HG03039 (cell line): ENCODE measurements around the gene APBB2.

Experiments
- ATAC-seq: cut with Tn5 transposase; IDR thresholded peaks from one replicate; pipeline ENCODE4 v1.9.1; 2021; ENCODE audit warnings: mild to moderate bottlenecking, moderate library complexity; ENCODE audit not compliant: unreplicated experiment

The APBB2 gene

DNA sequence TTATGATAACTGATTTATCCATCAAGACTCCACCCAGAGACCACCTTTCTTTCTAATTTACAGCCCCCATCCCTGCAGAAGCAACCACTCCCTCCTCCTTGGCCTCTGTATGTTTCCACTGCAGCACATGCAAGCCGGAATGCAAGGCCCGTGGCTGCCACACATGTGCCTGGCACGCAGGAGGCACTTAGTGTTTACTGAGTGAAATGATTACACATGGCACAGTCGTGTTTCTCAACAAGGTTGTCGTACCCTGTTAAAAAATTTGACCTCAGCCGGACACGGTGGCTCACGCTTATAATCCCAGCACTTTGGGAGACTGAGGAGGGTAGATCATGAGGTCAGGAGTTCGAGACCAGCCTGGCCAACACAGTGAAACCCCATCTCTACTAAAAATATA lies 104.3 kb downstream of the APBB2 start:
- ATAC-seq = no peak

DNA sequence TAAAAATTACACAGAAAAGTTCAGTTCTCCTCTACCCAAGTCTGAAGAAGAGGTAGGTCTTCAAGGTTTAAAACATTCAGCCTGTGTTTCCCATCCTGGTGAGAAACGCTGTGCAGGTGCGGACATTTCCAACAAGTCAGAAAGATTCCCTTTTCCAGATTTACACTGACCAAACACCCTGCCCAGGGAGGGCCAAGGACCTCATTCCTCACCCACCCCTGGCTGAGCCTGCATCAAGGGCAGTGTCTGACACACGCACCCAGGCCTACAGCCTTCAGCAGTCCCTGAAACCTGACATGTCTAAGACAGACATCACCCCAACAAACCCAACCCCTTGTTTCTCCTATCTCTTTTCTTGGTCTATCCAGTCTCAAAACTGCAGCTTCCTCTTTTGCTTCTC lies 105.9 kb downstream of the APBB2 start:
- ATAC-seq = no peak

DNA sequence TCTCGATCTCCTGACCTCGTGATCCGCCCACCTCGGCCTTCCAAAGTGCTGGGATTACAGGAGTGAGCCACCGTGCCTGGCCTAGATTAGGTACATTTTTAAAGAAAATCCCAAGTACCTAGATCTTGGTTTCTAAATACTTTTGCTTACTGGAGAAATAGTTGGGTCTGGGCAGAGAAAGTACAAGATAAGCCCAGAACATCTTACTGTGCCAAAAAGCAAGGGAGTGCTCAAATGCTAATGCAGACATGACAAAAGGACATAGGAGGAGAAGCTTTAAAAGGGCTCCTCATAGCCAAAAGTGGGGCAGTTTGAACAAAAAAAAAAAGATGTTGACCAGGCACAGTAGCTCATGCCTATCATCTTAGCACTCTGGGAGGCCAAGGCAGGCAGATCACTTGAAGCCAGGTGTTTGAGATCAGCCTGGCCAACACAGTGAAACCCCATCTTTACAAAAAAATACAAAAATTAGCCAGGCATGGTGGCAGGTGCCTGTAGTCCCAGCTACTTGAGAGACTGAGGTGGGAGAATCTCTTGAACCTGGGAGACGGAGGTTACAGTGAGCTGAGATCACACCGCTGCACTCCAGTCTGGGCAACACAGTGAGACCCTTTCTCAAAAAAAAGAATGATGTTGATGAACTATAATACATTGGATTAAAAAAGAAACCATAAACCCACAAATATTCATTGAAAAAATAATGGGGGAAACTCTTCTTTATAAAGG lies 107.5 kb downstream of the APBB2 start:
- no peak for ATAC-seq

DNA sequence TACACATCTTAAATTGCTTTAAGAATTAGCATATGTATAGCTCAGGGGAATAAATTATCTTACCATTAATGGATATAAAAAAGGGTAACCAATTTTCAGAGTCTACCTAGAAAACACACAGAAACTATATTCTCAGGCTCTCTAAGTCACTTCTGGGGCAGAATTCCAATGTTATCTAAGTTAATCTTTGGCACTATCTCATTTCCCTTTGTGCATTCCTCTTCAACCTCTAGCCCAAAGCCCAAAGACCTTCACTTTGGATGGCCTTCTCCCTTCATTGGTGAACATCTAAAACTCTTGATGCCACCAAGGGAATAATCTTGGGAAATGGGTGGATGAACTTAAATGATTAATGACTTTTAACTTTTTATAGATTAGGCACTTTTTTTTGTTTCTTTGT lies 108.3 kb downstream of the APBB2 start:
- no peak for ATAC-seq

DNA sequence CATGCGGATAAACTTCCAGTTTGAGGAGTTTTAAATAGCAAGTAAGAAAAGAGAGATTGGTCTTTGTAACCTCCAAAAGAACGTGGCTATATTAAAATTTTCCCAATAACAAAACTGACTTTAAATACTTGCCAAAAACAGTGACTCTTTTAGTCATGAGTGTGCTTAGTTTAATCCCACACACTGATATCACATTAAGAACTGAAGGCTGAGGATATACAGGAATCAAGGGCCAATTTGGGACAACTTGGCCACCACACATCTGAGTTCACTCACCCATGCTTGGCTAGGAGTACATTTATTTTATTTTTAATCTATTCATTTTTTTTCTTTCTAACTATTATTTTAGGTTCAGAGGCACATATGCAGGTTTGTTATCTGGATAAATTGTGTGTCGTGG lies 110.2 kb downstream of the APBB2 start:
- no peak for ATAC-seq

DNA sequence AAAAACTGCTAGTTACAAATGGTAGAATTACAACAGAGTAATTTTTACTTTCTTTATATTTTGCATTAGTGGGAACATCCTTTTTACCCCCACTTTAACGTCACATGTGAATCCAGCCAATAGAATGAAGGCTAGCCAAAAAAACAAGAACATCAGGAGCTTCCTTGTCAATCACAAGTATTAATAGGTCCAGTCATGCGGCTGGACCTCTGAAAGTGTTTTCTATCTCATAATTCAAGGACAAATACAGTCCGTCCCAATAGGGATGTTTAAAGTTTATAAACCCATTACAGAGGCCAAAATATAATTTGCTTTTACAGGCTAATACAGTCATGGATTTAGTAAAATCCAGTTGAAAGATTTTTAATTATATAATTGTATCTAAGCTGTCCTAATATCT lies 110.7 kb downstream of the APBB2 start:
- no peak for ATAC-seq

DNA sequence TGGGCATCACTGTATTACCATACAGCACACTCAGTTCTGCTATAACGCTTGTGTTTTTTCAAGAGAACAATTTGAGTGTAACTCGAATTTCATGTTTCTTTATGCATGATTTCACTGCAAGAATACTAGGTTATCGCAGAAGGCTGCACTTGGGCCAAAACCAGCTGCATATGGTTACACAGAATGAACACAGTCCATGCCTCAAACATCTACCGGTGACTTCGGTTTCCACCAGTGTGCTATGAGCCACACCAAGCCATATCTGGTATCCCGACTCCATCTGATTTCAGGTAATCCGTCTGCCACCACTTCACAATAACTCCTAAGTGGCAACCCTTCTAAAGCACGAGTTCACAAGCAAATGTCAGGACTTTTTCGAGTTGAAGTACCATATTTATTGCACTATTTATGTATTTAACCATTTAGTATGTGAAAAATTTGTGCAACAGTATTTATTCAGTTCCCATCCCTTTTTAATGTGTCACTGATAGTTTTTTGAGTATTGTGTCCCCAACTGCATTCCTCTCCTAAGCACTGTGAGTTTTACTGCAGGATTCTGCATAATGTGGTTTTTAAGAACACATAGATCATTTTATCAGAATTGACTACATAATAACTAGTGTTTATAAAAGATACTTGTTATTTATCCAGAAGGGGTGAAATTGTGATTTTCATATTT lies 111.8 kb downstream of the APBB2 start:
- no peak for ATAC-seq

DNA sequence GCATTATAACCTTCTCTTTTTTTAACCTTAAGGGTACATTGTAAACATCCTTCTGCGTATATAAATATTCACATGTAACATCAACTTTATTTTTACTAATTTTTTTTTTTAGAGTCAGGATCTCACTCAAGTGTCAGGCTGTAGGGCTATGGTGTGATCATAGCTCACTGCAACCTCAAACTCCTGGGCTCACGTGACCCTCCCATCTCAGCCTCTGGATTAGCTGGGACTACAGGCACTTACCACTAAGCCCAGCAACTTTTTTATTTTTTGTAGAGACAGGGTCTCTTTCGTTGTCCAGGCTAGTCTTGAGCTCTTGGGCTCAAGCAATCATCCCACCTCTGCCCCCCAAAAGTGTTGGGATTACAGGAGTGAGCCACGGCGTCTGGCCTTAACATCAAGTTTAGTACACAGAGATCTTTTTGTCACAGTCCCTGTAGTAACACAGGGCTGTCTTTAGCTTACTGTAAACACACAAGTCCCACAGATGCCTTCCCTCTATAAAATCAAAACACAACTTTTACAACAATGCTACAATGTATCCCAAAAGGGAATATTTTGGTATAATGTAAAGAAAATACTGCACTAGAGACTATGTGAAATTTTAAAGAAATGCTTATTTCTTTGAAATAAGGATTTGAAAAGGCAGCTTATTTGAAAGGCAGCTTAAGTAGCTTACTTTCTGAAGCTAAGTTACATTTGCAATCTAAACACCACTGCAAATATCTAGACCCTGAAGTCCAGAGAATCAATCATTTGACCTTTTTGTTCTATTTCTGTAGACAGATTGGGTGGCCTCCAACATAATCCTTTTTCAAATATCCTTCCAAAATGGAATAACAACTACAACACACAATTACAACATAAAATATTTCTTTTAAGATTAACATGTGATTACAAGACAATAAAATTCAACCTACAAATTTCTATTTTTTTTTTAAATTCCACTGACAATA lies 116.0 kb downstream of the APBB2 start:
- ATAC-seq = no peak

DNA sequence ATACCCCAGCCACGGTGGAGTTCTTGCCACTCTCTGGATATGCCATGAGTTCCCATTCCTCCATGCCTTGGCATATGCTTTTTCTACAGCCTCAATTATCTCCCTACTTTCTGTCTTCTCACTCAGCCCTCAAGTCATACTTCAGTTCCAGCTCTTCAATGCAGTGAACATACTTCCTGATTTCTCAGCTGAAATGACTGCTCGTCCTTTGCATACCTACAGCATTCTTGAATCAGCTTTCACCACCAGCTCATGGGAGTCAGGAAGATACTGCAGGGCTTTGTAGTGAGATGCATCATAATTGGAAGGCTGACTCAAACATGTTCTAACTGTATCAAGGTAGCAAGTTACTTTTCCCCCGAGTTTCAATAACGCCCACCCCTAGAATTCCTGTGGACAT lies 118.4 kb downstream of the APBB2 start:
- ATAC-seq = peak; percentile 62

DNA sequence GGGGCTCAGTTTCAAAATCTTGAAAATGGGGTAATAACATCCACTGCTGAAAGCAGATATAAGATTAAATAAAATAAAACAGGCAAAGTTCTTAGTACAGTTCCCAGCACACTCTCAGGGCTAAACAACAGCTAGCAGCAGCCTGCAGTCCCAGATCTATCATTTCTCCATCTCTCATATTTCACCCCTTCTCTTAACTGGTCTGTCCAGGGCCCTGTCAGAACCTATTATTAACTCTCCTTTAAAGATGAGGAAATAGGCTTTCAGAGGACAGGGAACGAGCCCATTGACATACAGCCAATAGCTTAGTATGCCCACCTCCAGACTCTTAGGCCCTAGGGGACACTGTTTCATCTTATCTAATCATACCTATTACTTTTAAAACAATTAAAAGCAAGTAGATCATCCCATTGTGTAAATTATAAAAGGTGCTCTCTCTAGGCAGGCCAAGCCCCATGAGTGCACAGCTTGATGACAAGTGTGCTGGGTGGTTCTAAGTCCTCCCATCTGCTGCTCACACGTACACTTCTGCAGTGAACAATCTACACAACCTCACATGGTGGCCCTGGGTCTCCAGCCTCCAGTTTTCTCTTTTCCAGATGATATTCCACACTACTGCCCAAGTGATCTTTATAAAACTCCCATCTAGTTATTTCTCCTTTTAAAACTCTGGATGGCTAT lies 119.0 kb downstream of the APBB2 start:
- ATAC-seq = no peak

DNA sequence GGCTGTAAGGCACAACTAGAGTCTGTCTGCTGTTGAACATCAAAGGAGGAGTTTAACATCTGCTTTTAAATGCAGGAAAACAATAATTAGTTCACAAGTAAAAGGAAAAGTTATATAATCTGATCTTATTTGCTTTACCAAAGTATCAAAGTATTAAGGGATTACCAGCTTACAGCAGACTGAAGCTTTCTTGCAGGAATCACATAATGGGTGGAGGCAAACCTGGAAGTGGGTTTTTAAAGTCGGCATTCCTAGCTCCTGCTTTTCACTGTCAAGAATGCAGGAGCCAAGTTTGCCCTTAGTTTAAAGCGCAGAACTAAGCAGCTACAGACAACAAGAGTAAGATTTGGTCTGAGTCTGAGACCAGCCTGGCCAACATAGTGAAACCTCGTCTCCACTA lies 122.2 kb downstream of the APBB2 start:
- no peak for ATAC-seq

DNA sequence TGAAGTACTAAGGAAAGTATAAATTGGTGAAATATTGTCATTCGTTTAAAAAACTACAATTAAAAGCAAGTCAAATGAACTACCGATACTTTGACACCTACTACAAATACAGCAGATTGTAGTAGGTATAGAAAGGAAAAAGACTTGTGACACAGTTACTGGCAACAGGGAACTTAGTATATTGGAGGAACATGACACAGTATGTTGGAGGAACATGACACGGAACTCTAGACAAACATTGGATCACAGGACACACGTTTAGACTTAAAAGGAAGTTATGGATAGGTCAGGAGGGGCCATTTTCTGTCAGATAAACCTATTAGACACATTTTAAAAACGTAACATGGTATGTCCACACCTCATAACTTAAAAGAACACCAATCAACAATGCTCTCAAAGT lies 132.5 kb downstream of the APBB2 start:
- ATAC-seq = no peak

DNA sequence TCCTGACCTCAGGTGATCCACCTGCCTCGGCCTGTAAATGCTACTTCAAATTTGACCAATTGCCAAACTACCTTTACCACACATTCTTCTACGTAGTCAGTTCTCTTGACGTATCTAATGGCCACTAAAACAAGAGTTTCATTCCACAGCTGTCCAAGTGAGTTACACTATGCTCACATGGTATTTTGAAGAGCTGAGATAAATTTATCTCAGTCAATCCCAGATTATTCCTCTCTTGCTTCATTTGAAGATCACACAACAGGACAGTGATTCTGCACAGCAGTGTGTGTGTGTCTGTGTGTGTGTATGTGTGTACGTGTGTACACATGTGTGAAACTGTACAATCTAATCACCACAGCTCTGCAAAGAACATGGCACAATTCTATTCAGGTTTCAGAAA lies 133.4 kb downstream of the APBB2 start:
- ATAC-seq = no peak

DNA sequence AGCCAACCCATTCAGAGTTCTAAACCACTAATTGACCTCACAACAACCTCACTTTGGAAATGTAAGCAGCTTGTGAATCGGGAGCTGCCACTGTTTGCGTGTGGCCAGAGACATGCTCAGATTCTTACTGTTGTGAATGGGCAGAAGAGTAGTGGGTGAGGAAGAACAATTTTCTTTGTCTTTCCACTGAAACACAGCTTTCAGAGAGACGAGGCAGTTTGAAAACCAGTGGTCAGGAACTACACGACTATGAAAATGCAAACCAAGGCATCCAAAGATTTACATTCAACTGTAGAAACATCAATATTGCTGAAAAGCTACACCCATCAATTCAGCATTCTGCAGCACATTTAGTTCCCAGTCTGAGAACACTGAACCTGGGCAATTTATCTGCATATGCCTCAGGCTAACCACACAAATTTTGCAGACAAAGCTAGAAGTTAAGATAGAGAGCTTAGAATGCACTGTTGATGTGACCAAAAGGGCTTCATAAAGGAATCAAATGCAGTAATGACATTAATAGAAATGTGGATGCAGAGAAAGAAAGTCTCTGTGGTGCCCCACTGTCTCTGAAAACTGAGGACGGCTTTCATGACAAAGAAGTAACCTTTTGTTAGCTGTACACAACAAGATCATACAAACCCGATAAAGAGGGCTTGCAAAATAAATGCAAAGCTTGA lies 134.3 kb downstream of the APBB2 start:
- no peak for ATAC-seq

DNA sequence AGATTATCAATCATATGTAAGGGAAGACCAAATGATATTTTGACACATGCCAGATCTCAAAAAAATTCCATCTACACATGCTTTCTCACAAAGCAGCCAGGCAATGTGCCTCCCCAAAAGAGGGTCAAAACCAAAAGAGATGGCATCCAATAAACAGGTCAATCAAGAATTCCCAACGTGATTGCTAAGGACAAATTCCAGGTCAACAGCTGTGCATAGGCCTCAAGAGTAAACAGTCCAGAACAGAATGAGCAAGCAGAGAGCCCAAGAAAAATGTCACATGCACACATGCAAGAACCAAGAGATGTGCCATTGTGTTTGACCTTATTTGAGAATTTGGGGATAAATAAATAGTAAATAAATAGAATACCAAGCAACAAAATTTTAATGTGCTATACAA lies 136.7 kb downstream of the APBB2 start:
- no peak for ATAC-seq

DNA sequence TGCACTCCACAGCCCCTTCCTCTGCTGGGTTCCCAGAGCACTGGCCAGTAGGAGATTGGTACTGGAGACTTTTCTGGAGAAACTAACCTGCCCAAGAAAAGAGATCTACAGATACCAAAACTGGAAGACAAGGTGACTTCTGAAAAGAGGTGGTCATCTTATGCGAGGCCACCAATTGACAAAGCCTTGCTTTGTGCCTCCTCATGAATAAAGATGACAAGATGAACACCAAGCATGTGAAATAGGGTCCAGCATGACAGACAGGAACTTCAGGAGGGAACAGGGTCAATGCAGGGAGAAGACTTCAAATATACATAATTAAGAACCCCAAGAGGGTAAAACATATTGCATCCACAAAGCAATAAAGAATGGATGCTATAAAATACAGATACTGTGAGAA lies 137.9 kb downstream of the APBB2 start:
- no peak for ATAC-seq

DNA sequence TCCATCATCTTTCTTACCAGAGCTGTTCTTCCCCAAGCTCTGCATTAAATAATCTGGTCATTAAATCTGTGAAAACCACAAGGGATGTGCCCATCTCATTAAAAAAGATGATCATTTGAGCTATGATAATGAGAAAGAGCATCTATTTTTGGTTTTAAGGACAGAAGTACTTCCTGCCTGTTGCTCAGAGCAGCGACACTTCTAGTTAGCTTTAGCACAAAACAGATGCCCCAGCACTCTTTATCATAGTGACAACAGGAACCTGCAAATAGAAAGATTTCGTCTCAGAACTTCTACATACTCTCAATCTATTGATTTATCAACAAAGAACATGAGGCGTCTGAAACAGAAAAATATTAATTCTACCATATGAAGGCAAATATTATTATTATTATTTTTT lies 140.1 kb downstream of the APBB2 start:
- no peak for ATAC-seq

DNA sequence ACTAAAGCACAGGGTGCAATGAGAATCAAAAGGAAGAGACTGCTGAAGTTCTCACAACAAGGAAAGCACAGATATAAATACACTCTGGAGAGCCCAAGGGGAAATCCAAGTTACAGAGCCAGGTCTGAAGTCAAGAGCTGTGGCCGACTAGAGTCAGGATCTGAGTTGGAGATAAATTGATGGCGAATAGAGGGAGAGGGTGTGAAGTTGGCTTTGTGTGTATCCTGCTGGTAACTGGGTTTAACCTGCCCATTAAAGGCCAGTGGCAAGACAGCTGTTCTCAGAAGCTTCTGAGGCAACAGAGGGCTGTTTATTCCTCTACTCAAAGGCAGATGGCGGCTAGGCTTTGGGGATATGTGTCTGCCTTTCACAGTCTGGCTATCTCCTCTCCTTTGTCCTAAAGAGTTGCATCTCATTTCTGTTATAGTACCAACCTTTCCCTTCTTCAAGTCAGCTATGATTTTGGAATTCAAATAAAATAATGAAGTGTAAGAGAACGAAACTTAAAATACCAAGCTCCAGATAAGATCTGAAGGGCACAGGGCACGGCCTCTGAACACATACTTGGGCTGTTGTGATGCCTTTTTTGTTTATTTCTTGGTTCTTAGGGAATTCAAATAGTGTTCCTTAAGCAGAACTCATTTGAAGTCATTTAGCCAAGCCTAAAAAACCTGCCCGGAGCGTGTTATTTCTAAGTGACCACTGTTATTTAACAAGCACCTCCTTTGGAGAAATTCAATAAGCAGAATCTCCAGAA lies 142.1 kb downstream of the APBB2 start:
- no peak for ATAC-seq

DNA sequence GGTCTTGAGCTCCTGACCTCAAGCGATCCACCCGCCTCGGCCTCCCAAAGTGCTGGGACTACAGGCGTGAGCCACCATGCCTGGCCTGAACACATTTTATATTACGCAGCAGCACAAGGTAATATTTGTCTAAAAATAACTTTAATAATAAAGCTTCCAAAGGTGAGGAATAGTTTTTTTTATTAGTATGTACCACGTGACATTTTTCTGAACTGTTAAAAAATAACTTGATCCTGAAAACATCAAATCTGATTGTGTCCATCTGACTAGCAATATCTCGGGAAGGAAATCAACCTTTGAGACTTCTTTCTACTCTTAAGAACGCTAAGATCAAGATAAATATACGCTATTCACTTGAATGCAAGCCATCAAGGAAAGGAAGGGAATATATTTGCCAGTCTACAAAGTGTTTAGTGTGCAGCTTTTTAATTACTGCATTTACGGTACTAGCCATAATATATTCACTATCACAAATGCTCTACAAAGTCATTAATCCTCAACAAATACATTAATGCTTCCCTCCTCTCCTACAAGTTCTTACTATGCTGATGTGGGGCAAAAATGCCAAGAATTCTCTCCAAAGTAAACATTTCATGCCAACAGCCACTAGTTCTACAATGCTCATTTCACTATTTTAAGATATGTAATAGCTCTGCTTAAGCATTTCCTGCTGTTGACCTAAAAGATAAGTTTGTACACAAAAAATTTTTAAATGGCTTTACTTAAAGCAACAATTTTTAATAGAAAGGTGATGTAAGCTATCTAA lies 143.6 kb downstream of the APBB2 start:
- no peak for ATAC-seq
